GM21526 (cell line): Measurements from ENCODE around the gene DTYMK.

ENCODE experiments used
- ATAC-seq: cut with Tn5 transposase; IDR thresholded peaks from one replicate; pipeline ENCODE4 v1.9.1; 2021; ENCODE audit warnings: moderate library complexity; ENCODE audit not compliant: unreplicated experiment, low FRiP score

The DTYMK gene

GRCh38 chr2:241708879-241709278 lies 22.3 kb upstream of the DTYMK start:
- ATAC-seq: no peak

GRCh38 chr2:241706537-241706936 lies 19.9 kb upstream of the DTYMK start:
- ATAC-seq: no peak

GRCh38 chr2:241703032-241703604 lies 16.5 kb upstream of the DTYMK start:
- no peak for ATAC-seq

- ATAC-seq: peak; percentile 61
Observed at GRCh38 chr2:241702155-241703031, 15.8 kb upstream of the DTYMK start.

- ATAC-seq: peak; percentile 48
Observed at GRCh38 chr2:241701399-241702154, 15.0 kb upstream of the DTYMK start, which contains the start of gene ING5. Gene ING5 (plus strand): TSS chr2:241702039. CDS start chr2:241702066, 27 bp downstream.

- no peak for ATAC-seq
Observed at GRCh38 chr2:241701149-241701398, 14.5 kb upstream of the DTYMK start.

GRCh38 chr2:241695651-241696050 lies 9.0 kb upstream of the DTYMK start:
- no peak for ATAC-seq

- no peak for ATAC-seq
Observed at GRCh38 chr2:241692448-241692847, 5.8 kb upstream of the DTYMK start.

- no peak for ATAC-seq
Observed at GRCh38 chr2:241690202-241690717, 3.6 kb upstream of the DTYMK start.

GRCh38 chr2:241689306-241689705 lies 2.7 kb upstream of the DTYMK start:
- ATAC-seq: no peak

GRCh38 chr2:241686324-241686649 lies 328 bp downstream of the DTYMK start:
- ATAC-seq: peak; percentile 6

GRCh38 chr2:241680827-241681599 lies 5.6 kb downstream of the DTYMK start:
- ATAC-seq: no peak

GRCh38 chr2:241680044-241680443 lies 6.6 kb downstream of the DTYMK start:
- no peak for ATAC-seq

GRCh38 chr2:241678784-241679540 lies 7.7 kb downstream of the DTYMK start:
- ATAC-seq: no peak

GRCh38 chr2:241678307-241678706 lies 8.3 kb downstream of the DTYMK start:
- no peak for ATAC-seq

GRCh38 chr2:241677392-241677791 lies 9.2 kb downstream of the DTYMK start:
- ATAC-seq: no peak

- ATAC-seq: no peak
Observed at GRCh38 chr2:241676665-241677064, 9.9 kb downstream of the DTYMK start.

- ATAC-seq: no peak
Observed at GRCh38 chr2:241675885-241676284, 10.7 kb downstream of the DTYMK start.

GRCh38 chr2:241673797-241674725 lies 12.6 kb downstream of the DTYMK start:
- no peak for ATAC-seq
